ENCODE measurements around the gene ID3. TPM values are rescaled to one million over a fixed set of nuclear protein-coding genes. Genes with fewer than 3 reads are reported as not detected.

ID3 gene
- total and polyA plus RNA-seq, 12 donors: 28.8 to 213 (median 109) TPM

DNA sequence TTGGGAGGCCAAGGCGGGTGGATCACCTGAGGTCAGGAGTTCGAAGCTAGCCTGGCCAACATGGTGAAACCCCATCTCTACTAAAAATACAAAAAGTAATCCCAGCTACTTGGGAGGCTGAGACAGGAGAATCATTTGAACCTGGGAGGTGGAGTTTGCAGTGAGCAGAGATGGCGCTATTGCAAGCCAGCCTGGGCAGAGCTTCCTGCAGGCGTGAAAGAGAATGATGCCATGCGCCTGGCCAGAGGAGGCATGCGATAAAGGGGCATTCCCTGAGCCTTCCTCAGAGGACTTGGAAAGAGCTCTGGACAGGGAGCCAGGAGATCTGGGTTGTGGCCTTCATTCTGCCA is 31.4 kb downstream of the ID3 start:
- no peaks in the 10 kb centered on the region for H3K27me3 ChIP-seq
- no peaks in the 10 kb centered on the region for H3K9me3 ChIP-seq (replicated peaks in 1 of 3)
- DNase-seq: no peak
- peaks cover 23 to 40% of the 10 kb centered on the region in 2 donors for H3K4me1 ChIP-seq (replicated peaks in 1 of 2)
- H3K27ac ChIP-seq: peak overlapping the region in 2 of 5 donors; percentile 1 to 40
- no peaks in the 10 kb centered on the region for H3K36me3 ChIP-seq (replicated peaks in 1 of 2)
- TF ChIP-seq, protein P1, sequence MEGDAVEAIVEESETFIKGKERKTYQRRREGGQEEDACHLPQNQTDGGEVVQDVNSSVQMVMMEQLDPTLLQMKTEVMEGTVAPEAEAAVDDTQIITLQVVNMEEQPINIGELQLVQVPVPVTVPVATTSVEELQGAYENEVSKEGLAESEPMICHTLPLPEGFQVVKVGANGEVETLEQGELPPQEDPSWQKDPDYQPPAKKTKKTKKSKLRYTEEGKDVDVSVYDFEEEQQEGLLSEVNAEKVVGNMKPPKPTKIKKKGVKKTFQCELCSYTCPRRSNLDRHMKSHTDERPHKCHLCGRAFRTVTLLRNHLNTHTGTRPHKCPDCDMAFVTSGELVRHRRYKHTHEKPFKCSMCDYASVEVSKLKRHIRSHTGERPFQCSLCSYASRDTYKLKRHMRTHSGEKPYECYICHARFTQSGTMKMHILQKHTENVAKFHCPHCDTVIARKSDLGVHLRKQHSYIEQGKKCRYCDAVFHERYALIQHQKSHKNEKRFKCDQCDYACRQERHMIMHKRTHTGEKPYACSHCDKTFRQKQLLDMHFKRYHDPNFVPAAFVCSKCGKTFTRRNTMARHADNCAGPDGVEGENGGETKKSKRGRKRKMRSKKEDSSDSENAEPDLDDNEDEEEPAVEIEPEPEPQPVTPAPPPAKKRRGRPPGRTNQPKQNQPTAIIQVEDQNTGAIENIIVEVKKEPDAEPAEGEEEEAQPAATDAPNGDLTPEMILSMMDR (IDR thresholded peaks at IDR 0.05): no peak
- TF ChIP-seq POLR2A (IDR thresholded peaks at IDR 0.05): no peak
- H3K4me3 ChIP-seq: no peak overlapping the region
- 48 to 58% (median 53%) methylated on average over 5 to 6 of the region's 6 CpGs for WGBS, 4 donors
- intact Hi-C loops (cut with DNase I): loop anchor here in 1 of 2 donors (5.0 kb wide), 1 partner anchor 36 kb away; no protein-coding TSS in a partner anchor

DNA sequence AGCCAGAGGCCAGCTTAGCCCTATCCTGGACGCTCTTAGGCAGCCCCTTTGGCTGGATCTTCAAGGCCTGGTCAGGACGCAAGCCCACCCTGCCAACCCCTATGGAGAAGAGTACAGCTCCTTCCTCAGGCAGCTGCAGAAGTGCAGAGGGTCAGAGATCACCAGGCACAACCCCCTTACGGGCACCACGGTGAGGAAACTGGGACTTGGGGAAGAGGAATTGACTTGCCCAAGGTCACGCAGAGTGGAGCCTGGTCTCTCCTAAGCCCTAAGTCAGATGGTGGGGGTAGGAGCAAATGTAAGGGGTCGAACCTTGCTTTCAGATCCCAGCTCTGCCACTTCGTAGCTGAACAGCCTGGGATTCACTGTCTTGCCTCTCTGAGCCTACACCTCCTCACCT is 31.9 kb downstream of the ID3 start:
- Histone ChIP-seq H3K27ac (no peak overlapping the region), H3K4me1 (replicated peaks in 1 of 2) (peaks cover 23 to 35% of the 10 kb centered on the region in 2 donors), H3K4me3 (no peak overlapping the region), H3K9me3 (replicated peaks in 1 of 3) (no peaks in the 10 kb centered on the region), H3K36me3 (replicated peaks in 1 of 2) (no peaks in the 10 kb centered on the region), H3K27me3 (no peaks in the 10 kb centered on the region)
- WGBS, 4 donors: 73 to 94% (median 88%) methylated on average over 4 to 7 of the region's 7 CpGs
- intact Hi-C loops (cut with DNase I): loop anchor here in 1 of 2 donors (5.0 kb wide), 1 partner anchor 35 kb away; no protein-coding TSS in a partner anchor
- TF ChIP-seq, protein P1 (IDR thresholded peaks at IDR 0.05): no peak
- TF ChIP-seq POLR2A (IDR thresholded peaks at IDR 0.05): no peak
- no peak for DNase-seq

DNA sequence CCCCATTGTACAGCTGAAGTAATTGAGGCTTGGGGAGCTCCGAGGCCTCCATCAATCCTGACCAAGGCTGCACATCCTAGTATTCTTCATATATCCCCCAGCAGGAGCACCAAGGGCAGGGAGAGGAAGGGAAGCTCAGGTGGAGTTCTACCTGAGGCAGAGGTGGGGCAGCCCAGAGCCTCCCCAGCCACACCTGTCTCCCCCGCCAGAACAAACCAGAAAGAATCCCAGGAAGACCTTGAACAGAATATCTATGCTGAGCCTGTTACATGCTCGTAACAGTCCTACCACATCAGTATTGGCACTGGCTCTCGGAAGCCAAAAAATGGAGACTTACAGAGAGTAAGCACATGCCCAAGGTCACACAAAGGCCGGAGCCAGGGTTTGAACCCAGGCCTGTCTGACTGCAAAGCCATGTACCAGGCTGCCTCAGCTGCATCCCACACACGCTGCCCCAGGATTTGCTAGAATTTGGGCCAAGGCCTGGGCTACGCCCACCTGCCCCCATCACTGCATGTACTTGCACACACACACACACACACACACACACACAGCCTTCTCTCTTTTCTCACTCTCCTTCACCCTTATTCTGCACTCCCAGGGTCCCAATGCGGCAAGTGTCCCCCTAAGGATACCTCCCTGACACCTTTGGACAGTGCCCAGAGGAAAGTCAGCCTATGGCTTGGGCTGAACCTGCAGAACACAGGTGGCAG is 32.8 kb downstream of the ID3 start:
- intact Hi-C loops (cut with DNase I): loop anchor here in 1 of 2 donors (5.0 kb wide), 1 partner anchor 34 kb away; no protein-coding TSS in a partner anchor
- Histone ChIP-seq H3K4me1 (replicated peaks in 1 of 2) (peaks cover 18 to 26% of the 10 kb centered on the region in 2 donors), H3K27me3 (no peaks in the 10 kb centered on the region), H3K36me3 (replicated peaks in 1 of 2) (no peaks in the 10 kb centered on the region), H3K9me3 (replicated peaks in 1 of 3) (no peaks in the 10 kb centered on the region), H3K4me3 (no peak overlapping the region), H3K27ac (no peak overlapping the region)
- no peak for DNase-seq
- 71 to 85% (median 80%) methylated on average over 8 of the region's 8 CpGs for WGBS, 4 donors
- TF ChIP-seq, protein P1 (IDR thresholded peaks at IDR 0.05): no peak
- no peak for TF ChIP-seq POLR2A (IDR thresholded peaks at IDR 0.05)

DNA sequence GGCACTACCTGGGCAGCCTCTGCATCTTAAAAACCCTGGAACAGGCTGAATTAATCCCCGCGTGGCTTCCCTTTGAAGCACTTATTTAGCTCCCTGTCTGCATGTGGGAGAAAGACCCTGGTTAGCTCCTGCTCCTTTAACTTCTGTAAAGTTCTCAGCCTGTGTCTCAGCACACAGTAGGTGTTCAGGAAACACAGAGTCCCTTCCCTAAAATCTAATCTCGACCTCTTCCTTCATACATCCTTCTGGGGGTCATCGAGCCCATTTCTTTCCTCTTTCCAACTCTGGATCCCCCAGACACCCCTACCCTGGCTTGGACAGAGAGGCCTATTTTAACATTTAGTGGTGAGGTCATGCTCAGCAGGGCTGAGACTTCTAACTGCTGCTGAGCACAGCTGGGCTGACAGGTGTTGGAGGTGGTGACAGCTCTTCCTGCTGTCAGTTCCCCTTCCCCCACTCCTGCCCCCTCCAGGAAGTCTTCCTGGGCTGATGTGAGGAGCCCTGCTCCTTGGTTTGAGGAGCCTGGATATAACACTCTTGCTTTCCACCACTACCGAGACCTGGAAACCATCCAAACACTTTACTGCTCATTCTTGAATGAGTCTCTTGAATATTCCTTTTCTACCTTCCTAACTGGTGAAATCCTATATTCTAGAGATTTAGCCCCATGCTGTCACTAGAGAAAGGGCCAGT is 33.6 kb downstream of the ID3 start:
- DNase-seq: no peak
- intact Hi-C loops (cut with DNase I): loop anchor here in 1 of 2 donors (5.0 kb wide), 1 partner anchor 33 kb away; no protein-coding TSS in a partner anchor
- peaks cover 13 to 21% of the 10 kb centered on the region in 2 donors for H3K4me1 ChIP-seq (replicated peaks in 1 of 2)
- no peak overlapping the region for H3K4me3 ChIP-seq
- H3K27ac ChIP-seq: no peak overlapping the region
- H3K9me3 ChIP-seq (replicated peaks in 1 of 3): no peaks in the 10 kb centered on the region
- WGBS, 4 donors: 73 to 83% (median 76%) methylated on average over 5 of the region's 5 CpGs
- no peaks in the 10 kb centered on the region for H3K36me3 ChIP-seq (replicated peaks in 1 of 2)
- TF ChIP-seq, protein P1 (IDR thresholded peaks at IDR 0.05): no peak
- no peak for TF ChIP-seq POLR2A (IDR thresholded peaks at IDR 0.05)
- no peaks in the 10 kb centered on the region for H3K27me3 ChIP-seq
